Measurements from ENCODE around the gene ASXL2. TPM values are rescaled to one million over a fixed set of nuclear protein-coding genes. Genes with fewer than 3 reads are reported as not detected.
A peak's percentile ranks its signal among the peaks of the same experiment; 100 is the strongest.

The ASXL2 gene
- total RNA-seq, 1 experiment from 2014 or later, result 32.7 TPM

DNA sequence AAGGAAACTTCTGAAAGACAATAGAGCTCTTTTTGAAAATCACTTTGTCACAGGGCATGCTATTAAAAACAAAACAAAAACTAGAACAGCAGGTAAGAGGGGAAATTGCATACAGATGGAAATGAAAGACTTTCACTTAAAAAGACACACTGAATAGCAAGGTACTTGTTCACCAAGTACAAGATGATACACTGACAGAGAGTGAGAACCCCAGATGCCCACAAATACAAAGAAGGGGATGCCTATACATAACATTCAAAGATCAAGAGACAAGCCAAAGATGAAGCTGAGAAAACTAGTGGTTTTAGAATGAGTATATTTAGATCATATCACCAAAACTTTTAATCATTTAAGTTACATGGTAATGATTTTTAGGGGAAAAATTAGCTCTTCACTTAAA lies 60.7 kb downstream of the ASXL2 start:
- H2AFZ ChIP-seq (ENCODE audit: low read length), result no peak overlapping the region
- no peak overlapping the region for H2BK20ac ChIP-seq (ENCODE audit: low read depth, low read length, poor library complexity, severe bottlenecking)
- peak overlapping the region in 2 of 3 experiments; percentile 12 to 36; a peak in 3 of 7 replicates for H3K27ac Mint-ChIP-seq
- no peaks in the 10 kb centered on the region for H3K23me2 ChIP-seq (ENCODE audit: insufficient read length, low read depth, low read length, poor library complexity, severe bottlenecking)
- no peak overlapping the region for H2BK5ac ChIP-seq (ENCODE audit: insufficient read length, low read length)
- no peak overlapping the region for H3K4me2 ChIP-seq (ENCODE audit: insufficient read depth, insufficient read length, low read length)
- no peaks in the 10 kb centered on the region for H3K9me3 ChIP-seq (ENCODE audit: control insufficient read depth, low read depth, low read length)
- no peak overlapping the region for H2BK15ac ChIP-seq (ENCODE audit: low read depth, low read length)
- H3K4me1 ChIP-seq (ENCODE audit: insufficient read depth, low read length), result no peaks in the 10 kb centered on the region
- no peaks in the 10 kb centered on the region for H3K27me3 ChIP-seq (ENCODE audit: insufficient read depth, low read length)
- no peak overlapping the region for H3K23ac ChIP-seq (ENCODE audit: insufficient read length, low read depth, low read length)
- H2BK12ac ChIP-seq (ENCODE audit: insufficient read length, low read depth, low read length), result no peak overlapping the region
- no peak overlapping the region for H3K9ac ChIP-seq (ENCODE audit: extremely low read depth, insufficient read length, low read length)
- peaks cover 2 to 14% (median 4%) of the 10 kb centered on the region in 3 experiments; a peak in 4 of 7 replicates for H3K36me3 Mint-ChIP-seq (ENCODE audit: insufficient read depth in 1 of 3, low read depth in 3 of 3)
- no peaks in the 10 kb centered on the region for H3K9me3 Mint-ChIP-seq
- no peak overlapping the region for H3K18ac ChIP-seq (ENCODE audit: insufficient read length, low read depth, low read length)
- H3K27ac ChIP-seq (ENCODE audit: insufficient read length, low read depth, low read length), result no peak overlapping the region
- no peak overlapping the region for H4K8ac ChIP-seq (replicated peaks; ENCODE audit: insufficient read length, low read depth, low read length)
- TF ChIP-seq, protein P1, sequence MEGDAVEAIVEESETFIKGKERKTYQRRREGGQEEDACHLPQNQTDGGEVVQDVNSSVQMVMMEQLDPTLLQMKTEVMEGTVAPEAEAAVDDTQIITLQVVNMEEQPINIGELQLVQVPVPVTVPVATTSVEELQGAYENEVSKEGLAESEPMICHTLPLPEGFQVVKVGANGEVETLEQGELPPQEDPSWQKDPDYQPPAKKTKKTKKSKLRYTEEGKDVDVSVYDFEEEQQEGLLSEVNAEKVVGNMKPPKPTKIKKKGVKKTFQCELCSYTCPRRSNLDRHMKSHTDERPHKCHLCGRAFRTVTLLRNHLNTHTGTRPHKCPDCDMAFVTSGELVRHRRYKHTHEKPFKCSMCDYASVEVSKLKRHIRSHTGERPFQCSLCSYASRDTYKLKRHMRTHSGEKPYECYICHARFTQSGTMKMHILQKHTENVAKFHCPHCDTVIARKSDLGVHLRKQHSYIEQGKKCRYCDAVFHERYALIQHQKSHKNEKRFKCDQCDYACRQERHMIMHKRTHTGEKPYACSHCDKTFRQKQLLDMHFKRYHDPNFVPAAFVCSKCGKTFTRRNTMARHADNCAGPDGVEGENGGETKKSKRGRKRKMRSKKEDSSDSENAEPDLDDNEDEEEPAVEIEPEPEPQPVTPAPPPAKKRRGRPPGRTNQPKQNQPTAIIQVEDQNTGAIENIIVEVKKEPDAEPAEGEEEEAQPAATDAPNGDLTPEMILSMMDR (conservative IDR thresholded peaks at IDR 0.05), result no peak
- no peaks in the 10 kb centered on the region for H4K20me1 ChIP-seq (ENCODE audit: control insufficient read depth, insufficient read depth, insufficient read length)
- H3T11ph ChIP-seq (ENCODE audit: low read length), result no peak overlapping the region
- no peak overlapping the region for H2AK5ac ChIP-seq (ENCODE audit: insufficient read length, low read length)
- H3K4me1 Mint-ChIP-seq, result peaks cover 15 to 19% of the 10 kb centered on the region in 2 experiments
- H3K14ac ChIP-seq (ENCODE audit: insufficient read depth, low read length), result no peak overlapping the region
- no peak overlapping the region for H3K4me3 Mint-ChIP-seq
- no peak overlapping the region for H2BK120ac ChIP-seq (ENCODE audit: low read depth, low read length, poor library complexity, severe bottlenecking)
- H3K79me1 ChIP-seq (ENCODE audit: insufficient read depth, low read depth, low read length, poor library complexity, severe bottlenecking), result no peaks in the 10 kb centered on the region
- H4K5ac ChIP-seq (ENCODE audit: insufficient read length, low read depth, low read length), result no peak overlapping the region
- no peak for DNase-seq
- no peak overlapping the region for H4K91ac ChIP-seq (ENCODE audit: insufficient read length, low read depth, low read length)
- H3K56ac ChIP-seq (ENCODE audit: insufficient read length, low read depth, low read length), result no peak overlapping the region
- peaks cover 3% of the 10 kb centered on the region; the same call in 1 of the 2 replicates for H3K79me2 ChIP-seq (ENCODE audit: insufficient read depth, low read length)
- H3K4ac ChIP-seq (ENCODE audit: low read depth, low read length), result no peak overlapping the region
- H3K27me3 Mint-ChIP-seq (ENCODE audit: low read depth), result no peaks in the 10 kb centered on the region
